Mammary epithelial cell (primary cell): ENCODE data around the gene TOP2B.

Experiments used
- CTCF ChIP-seq, 2 donors: IDR thresholded peaks in 1 of 2; conservative IDR thresholded peaks in 1 of 2; 2 replicates each; pipeline ENCODE4 v1.5.1; 2011 to 2012; ENCODE audit warnings: inconsistent platforms in 2 of 2, low read length in 2 of 2, mild to moderate bottlenecking in 2 of 2, control low read depth in 1 of 2, low read depth in 1 of 2; ENCODE audit not compliant: insufficient read depth in 1 of 2; ENCODE audit errors: extremely low read depth in 1 of 2
- EZH2 ChIP-seq: IDR thresholded peaks from 2 replicates; pipeline ENCODE4 v1.6.1; 2012; ENCODE audit warnings: low read length, inconsistent platforms, borderline replicate concordance

- TF ChIP-seq CTCF (conservative IDR thresholded peaks at IDR 0.05 in 1 of 2, IDR thresholded peaks at IDR 0.05 in 1 of 2; ENCODE audit: extremely low read depth in 1 of 2, insufficient read depth in 1 of 2, low read depth in 1 of 2, low read length in 2 of 2) (no peak), EZH2 (no peak)
These were observed 27.6 kb upstream of the TOP2B start for GRCh38 chr3:25692341-25692740.
